RWPE2 (cell line): ENCODE data around the gene ZNF174.

ENCODE experiments used
- ATAC-seq: fragments of 200-7000 bp; cut with Tn5 transposase; 3 replicates; pipeline ENCODE4 v1.9.1; 2021; ENCODE audit warnings: low read depth
- DNase-seq: peaks from one replicate; pipeline ENCODE4 v3.0.0-alpha.2; 2020; ENCODE audit warnings: low spot score
- H3K27ac ChIP-seq: fragments of 450-650 bp; 2 replicates; pipeline ENCODE4 v1.5.1; 2017; ENCODE audit warnings: mild to moderate bottlenecking; ENCODE audit not compliant: poor library complexity, severe bottlenecking
- H3K27me3 ChIP-seq: fragments of 250-450 bp; sonication (Bioruptor Pico); 2 replicates; pipeline ENCODE4 v1.5.1; 2021; ENCODE audit warnings: mild to moderate bottlenecking, moderate library complexity; ENCODE audit not compliant: insufficient read depth, poor library complexity, severe bottlenecking
- H3K36me3 ChIP-seq: fragments of 250-450 bp; sonication (Bioruptor Pico); 2 replicates; pipeline ENCODE4 v1.5.1; 2020; ENCODE audit warnings: low read depth, mild to moderate bottlenecking, moderate library complexity
- H3K4me1 ChIP-seq: fragments of 250-450 bp; sonication (Bioruptor Pico); 2 replicates; pipeline ENCODE4 v1.5.1; 2021; ENCODE audit warnings: mild to moderate bottlenecking, moderate library complexity; ENCODE audit not compliant: insufficient read depth, poor library complexity, severe bottlenecking
- H3K4me3 ChIP-seq: fragments of 250-450 bp; sonication (Bioruptor Pico); 2 replicates; pipeline ENCODE4 v1.5.1; 2021; ENCODE audit warnings: mild to moderate bottlenecking, moderate library complexity; ENCODE audit not compliant: severe bottlenecking
- H3K9me3 ChIP-seq: fragments of 250-450 bp; sonication (Bioruptor Pico); 2 replicates; pipeline ENCODE4 v1.5.1; 2021; ENCODE audit warnings: mild to moderate bottlenecking, moderate library complexity; ENCODE audit not compliant: severe bottlenecking
- CTCF ChIP-seq: fragments of 450-650 bp; IDR thresholded peaks from one replicate; pipeline ENCODE4 v1.5.1; 2017; ENCODE audit warnings: mild to moderate bottlenecking, moderate library complexity; ENCODE audit not compliant: poor library complexity, severe bottlenecking

Gene ZNF174

GRCh38 chr16:3363793-3364192 is 37.2 kb upstream of the ZNF174 start:
- H3K36me3 ChIP-seq = no peaks in the 10 kb centered on the region
- H3K27me3 ChIP-seq = no peaks in the 10 kb centered on the region
- H3K27ac ChIP-seq = no peak overlapping the region
- TF ChIP-seq CTCF = no peak
- ATAC-seq (no peak), DNase-seq (no peak)
- H3K4me1 ChIP-seq = peaks cover 2% of the 10 kb centered on the region
- H3K9me3 ChIP-seq = no peaks in the 10 kb centered on the region
- no peak overlapping the region for H3K4me3 ChIP-seq

DNA sequence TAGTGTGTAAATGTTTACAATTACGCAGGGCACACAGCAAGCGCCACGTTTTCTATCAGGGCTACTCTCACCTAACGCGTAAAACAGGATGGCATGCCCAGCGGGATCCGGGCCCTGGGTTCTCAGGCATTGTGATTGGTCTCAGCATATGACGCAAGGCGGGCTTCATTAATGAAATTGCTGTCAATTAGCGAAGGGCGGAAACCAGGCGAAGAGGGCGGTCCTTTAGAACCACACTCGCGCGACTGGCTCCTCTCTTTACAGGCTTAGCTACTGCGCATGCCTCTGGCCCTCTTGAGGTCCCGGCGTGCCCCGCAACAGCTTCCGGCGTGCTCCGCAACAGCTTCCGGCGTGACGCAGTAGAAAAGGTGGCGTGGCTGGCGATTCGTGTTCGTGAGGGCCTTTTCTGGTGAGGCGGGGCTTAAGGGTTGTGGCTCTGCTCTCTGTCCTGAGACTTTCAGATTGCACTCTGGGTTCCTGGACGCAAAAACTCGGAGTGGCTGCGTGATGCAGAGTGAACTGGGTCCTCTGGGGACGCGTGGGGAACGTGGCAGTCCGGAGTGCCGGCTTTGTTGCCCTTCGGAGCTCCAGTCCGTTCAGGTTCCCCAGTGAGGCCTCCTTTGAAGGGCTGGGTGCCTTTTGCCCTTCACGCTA is 36.1 kb upstream of the ZNF174 start:
- H3K4me3 ChIP-seq = peak overlapping the region; percentile 40
- H3K36me3 ChIP-seq = no peaks in the 10 kb centered on the region
- H3K27ac ChIP-seq = peak overlapping the region; percentile 61
- no peaks in the 10 kb centered on the region for H3K9me3 ChIP-seq
- no peak for TF ChIP-seq CTCF
- no peaks in the 10 kb centered on the region for H3K27me3 ChIP-seq
- peaks cover 2% of the 10 kb centered on the region for H3K4me1 ChIP-seq
- DNase-seq (peak; percentile 93), ATAC-seq (peak; percentile 94)

- H3K27ac ChIP-seq = no peak overlapping the region
- no peaks in the 10 kb centered on the region for H3K9me3 ChIP-seq
- H3K4me1 ChIP-seq = peaks cover 2% of the 10 kb centered on the region
- no peaks in the 10 kb centered on the region for H3K36me3 ChIP-seq
- no peak for TF ChIP-seq CTCF
- no peak overlapping the region for H3K4me3 ChIP-seq
- no peak for ATAC-seq
- H3K27me3 ChIP-seq = no peaks in the 10 kb centered on the region
- no peak for DNase-seq
These were observed 31.9 kb upstream of the ZNF174 start for GRCh38 chr16:3369073-3369472.

- no peaks in the 10 kb centered on the region for H3K27me3 ChIP-seq
- no peak for TF ChIP-seq CTCF
- ATAC-seq (no peak), DNase-seq (no peak)
- no peak overlapping the region for H3K4me3 ChIP-seq
- no peaks in the 10 kb centered on the region for H3K36me3 ChIP-seq
- no peaks in the 10 kb centered on the region for H3K4me1 ChIP-seq
- H3K27ac ChIP-seq = no peak overlapping the region
- peaks cover 7% of the 10 kb centered on the region for H3K9me3 ChIP-seq
These were observed 25.3 kb upstream of the ZNF174 start for GRCh38 chr16:3375680-3376079.

DNA sequence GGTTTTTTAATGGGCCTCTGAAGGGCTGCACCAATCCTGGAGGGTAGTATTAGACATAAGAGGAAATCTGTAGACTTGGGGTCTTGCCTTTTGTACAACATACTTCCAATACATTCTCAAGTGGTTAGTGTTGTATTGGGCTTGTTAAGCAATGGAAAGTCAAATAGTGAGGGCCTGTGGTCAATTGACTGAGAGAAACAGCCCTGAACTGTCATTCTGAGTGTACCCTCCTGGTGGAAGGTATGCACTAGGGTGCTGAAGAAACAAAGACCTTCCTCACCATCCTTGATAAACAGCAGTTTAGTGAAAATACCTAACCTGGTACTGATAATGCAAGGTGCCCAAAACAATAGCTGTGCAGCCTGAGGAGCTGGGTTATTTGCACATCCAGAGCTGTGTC is 23.1 kb upstream of the ZNF174 start:
- ATAC-seq (no peak), DNase-seq (no peak)
- Histone ChIP-seq H3K27me3 (no peaks in the 10 kb centered on the region), H3K27ac (no peak overlapping the region), H3K36me3 (peaks cover 6% of the 10 kb centered on the region), H3K4me3 (no peak overlapping the region), H3K4me1 (no peaks in the 10 kb centered on the region), H3K9me3 (peaks cover 12% of the 10 kb centered on the region)
- no peak for TF ChIP-seq CTCF
